ENCODE measurements around the gene COPS8. TPM values are rescaled to one million over a fixed set of nuclear protein-coding genes. Genes with fewer than 3 reads are reported as not detected.

Gene COPS8
- total RNA-seq, 2 donors from 2014 or later: 66.3 to 72.7 TPM

DNA sequence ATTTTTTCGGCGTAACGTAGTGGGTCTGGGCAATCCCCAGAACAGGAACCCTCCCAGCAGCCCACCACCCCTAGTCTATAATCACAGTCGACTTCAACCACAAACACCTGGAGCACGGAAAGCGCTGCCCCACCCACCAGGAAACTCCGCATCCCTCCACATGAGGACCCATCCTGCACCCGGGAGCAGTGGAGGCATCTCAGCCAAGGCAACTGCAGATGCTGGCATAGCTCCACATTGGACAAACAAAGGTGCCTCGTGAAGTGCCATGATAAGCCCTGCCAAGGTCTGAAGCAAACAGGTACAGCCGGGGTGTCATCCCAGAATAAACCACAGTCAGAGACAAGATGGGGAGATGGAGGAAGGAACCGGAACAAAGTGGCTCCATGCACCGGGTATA, 24.3 kb upstream of the COPS8 start:
- DNase-seq: peak; percentile 37
- Mint-ChIP-seq H3K27me3 (ENCODE audit: insufficient read depth) (peaks cover 83% of the 10 kb centered on the region), H3K36me3 (ENCODE audit: low read depth) (no peaks in the 10 kb centered on the region), H3K4me1 (peaks cover 18% of the 10 kb centered on the region), H3K27ac (no peak overlapping the region), H3K9me3 (no peaks in the 10 kb centered on the region), H3K4me3 (no peak overlapping the region)
- Histone ChIP-seq H3K4me1 (ENCODE audit: control insufficient read depth, insufficient read depth, low read length) (peaks cover 2% of the 10 kb centered on the region), H3K27me3 (ENCODE audit: control insufficient read depth, insufficient read depth, low read length, poor library complexity, severe bottlenecking) (peaks cover 52% of the 10 kb centered on the region), H3K36me3 (ENCODE audit: control insufficient read depth, insufficient read depth, low read length) (no peaks in the 10 kb centered on the region), H3K4me3 (ENCODE audit: low read length) (no peak overlapping the region), H3K9ac (ENCODE audit: extremely low read depth, low read length, poor library complexity, severe bottlenecking) (no peak overlapping the region), H3K9me3 (ENCODE audit: control insufficient read depth, low read length) (no peaks in the 10 kb centered on the region), H3K27ac (ENCODE audit: low read depth, low read length) (no peak overlapping the region)
- TF ChIP-seq, protein P1, sequence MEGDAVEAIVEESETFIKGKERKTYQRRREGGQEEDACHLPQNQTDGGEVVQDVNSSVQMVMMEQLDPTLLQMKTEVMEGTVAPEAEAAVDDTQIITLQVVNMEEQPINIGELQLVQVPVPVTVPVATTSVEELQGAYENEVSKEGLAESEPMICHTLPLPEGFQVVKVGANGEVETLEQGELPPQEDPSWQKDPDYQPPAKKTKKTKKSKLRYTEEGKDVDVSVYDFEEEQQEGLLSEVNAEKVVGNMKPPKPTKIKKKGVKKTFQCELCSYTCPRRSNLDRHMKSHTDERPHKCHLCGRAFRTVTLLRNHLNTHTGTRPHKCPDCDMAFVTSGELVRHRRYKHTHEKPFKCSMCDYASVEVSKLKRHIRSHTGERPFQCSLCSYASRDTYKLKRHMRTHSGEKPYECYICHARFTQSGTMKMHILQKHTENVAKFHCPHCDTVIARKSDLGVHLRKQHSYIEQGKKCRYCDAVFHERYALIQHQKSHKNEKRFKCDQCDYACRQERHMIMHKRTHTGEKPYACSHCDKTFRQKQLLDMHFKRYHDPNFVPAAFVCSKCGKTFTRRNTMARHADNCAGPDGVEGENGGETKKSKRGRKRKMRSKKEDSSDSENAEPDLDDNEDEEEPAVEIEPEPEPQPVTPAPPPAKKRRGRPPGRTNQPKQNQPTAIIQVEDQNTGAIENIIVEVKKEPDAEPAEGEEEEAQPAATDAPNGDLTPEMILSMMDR (conservative IDR thresholded peaks at IDR 0.05): no peak
- WGBS, 2 experiments (ENCODE audit: insufficient coverage in 1 of 2, insufficient read length in 1 of 2): 84 to 91% methylated on average over 6 to 12 of the region's 12 CpGs

DNA sequence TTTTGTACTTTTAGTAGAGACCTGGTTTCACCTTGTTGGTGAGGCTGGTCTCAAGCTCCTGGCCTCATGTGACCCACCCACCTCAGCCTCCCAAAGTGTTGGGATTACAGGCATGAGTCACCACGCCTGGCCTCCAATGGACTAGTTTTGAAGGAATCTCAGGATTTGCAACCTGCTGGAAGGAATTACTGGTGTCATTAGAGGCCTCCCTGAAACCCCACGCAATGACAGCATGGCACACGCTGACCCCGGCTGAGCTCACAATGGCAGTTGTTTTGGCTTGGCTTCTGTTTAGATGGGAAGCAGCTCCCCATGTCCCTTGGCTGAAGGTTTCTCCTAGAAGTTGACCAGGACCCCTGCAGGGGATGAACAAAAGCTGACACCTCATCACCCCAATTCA, 23.1 kb upstream of the COPS8 start:
- Histone ChIP-seq H3K9ac (ENCODE audit: extremely low read depth, low read length, poor library complexity, severe bottlenecking) (no peak overlapping the region), H3K36me3 (ENCODE audit: control insufficient read depth, insufficient read depth, low read length) (no peaks in the 10 kb centered on the region), H3K4me1 (ENCODE audit: control insufficient read depth, insufficient read depth, low read length) (peaks cover 2% of the 10 kb centered on the region), H3K27me3 (ENCODE audit: control insufficient read depth, insufficient read depth, low read length, poor library complexity, severe bottlenecking) (peaks cover 65% of the 10 kb centered on the region), H3K4me3 (ENCODE audit: low read length) (no peak overlapping the region), H3K27ac (ENCODE audit: low read depth, low read length) (no peak overlapping the region), H3K9me3 (ENCODE audit: control insufficient read depth, low read length) (no peaks in the 10 kb centered on the region)
- DNase-seq: peak; percentile 81
- Mint-ChIP-seq H3K4me3 (no peak overlapping the region), H3K36me3 (ENCODE audit: low read depth) (no peaks in the 10 kb centered on the region), H3K27me3 (ENCODE audit: insufficient read depth) (peaks cover 88% of the 10 kb centered on the region), H3K27ac (no peak overlapping the region), H3K4me1 (peaks cover 18% of the 10 kb centered on the region), H3K9me3 (peaks cover 2% of the 10 kb centered on the region)
- TF ChIP-seq, protein P1 (conservative IDR thresholded peaks at IDR 0.05): no peak
- WGBS, 2 experiments (ENCODE audit: insufficient coverage in 1 of 2, insufficient read length in 1 of 2): 84 to 92% methylated on average over 2 to 4 of the region's 4 CpGs

DNA sequence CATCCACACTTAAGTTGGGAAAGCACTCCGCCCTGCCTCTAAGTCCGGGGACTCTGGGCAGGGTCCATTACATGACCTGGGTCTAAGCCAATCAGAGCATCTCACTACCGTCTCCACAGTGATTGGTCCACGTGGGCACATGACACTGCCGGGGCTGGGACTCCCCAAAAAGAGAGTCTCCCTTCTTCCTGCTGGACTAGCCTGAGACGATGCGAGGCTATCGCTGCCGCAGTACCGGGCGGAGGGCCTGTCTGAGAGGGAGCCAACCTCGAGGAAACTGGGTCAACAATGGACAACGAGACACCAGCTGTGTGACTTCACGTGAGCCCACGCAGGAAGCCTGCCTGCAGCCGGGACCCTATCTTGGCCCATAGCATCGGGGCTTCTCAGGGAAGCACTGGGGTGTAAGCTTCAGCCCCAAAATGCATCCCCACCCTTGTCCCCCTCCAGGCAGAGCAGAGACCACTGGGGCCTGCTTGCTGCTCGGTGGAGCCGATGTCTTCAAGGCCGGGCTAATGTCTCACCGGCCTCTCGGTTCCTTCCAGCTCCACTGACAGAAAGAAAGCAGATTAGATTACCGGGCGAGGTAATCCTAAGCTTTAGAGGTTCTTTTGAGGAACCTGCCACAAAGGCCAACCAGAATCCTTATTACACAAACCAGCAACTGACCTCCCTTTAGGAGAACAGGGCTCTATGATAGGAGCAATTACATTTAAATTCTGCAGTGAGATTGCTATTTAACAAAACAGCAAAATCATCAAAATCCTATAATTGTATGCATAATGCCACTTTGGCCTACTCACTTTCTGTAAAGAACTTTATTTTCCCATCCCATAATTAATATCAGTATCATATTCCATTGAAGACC, 21.3 kb upstream of the COPS8 start:
- TF ChIP-seq, protein P1 (conservative IDR thresholded peaks at IDR 0.05): no peak
- Mint-ChIP-seq H3K9me3 (peaks cover 2% of the 10 kb centered on the region), H3K36me3 (ENCODE audit: low read depth) (no peaks in the 10 kb centered on the region), H3K4me1 (peaks cover 18% of the 10 kb centered on the region), H3K27ac (no peak overlapping the region), H3K4me3 (no peak overlapping the region), H3K27me3 (ENCODE audit: insufficient read depth) (peaks cover 90% of the 10 kb centered on the region)
- Histone ChIP-seq H3K9ac (ENCODE audit: extremely low read depth, low read length, poor library complexity, severe bottlenecking) (no peak overlapping the region), H3K9me3 (ENCODE audit: control insufficient read depth, low read length) (no peaks in the 10 kb centered on the region), H3K4me1 (ENCODE audit: control insufficient read depth, insufficient read depth, low read length) (peaks cover 2% of the 10 kb centered on the region), H3K4me3 (ENCODE audit: low read length) (no peak overlapping the region), H3K27ac (ENCODE audit: low read depth, low read length) (no peak overlapping the region), H3K27me3 (ENCODE audit: control insufficient read depth, insufficient read depth, low read length, poor library complexity, severe bottlenecking) (peaks cover 73% of the 10 kb centered on the region), H3K36me3 (ENCODE audit: control insufficient read depth, insufficient read depth, low read length) (no peaks in the 10 kb centered on the region)
- WGBS, 2 experiments (ENCODE audit: insufficient coverage in 1 of 2, insufficient read length in 1 of 2): 95% methylated on average over 16 to 24 of the region's 24 CpGs
- peak; percentile 38 for DNase-seq
